HK-2 (cell line): Measurements from ENCODE around the gene CIDEC.

Experiments
- DNase-seq: peaks from one replicate; pipeline ENCODE4 v3.0.0-alpha.2; 2018; ENCODE audit not compliant: unreplicated experiment

CIDEC gene

GRCh38 chr3:9846931-9847488 lies 33.0 kb downstream of the CIDEC start:
- no peak for DNase-seq

GRCh38 chr3:9846231-9846630 lies 33.8 kb downstream of the CIDEC start:
- DNase-seq, result no peak

GRCh38 chr3:9843715-9844438 lies 36.2 kb downstream of the CIDEC start, which contains the start of gene RPUSD3:
Gene RPUSD3, minus strand, starts transcription at chr3:9844008. Its CDS starts 18 bp downstream, at chr3:9843990.
- peak; percentile 94 for DNase-seq

- DNase-seq, result no peak
Observed at GRCh38 chr3:9841015-9841414, 39.0 kb downstream of the CIDEC start.

- DNase-seq, result no peak
Observed at GRCh38 chr3:9838856-9839255, 41.2 kb downstream of the CIDEC start.

- DNase-seq, result no peak
Observed at GRCh38 chr3:9837701-9838582, 42.1 kb downstream of the CIDEC start.

- DNase-seq, result no peak
Observed at GRCh38 chr3:9834520-9835380, 45.3 kb downstream of the CIDEC start.

GRCh38 chr3:9833078-9833477 lies 47.0 kb downstream of the CIDEC start:
- no peak for DNase-seq

GRCh38 chr3:9831253-9831652 lies 48.8 kb downstream of the CIDEC start:
- DNase-seq, result no peak

- no peak for DNase-seq
Observed at GRCh38 chr3:9828801-9829755, 51.0 kb downstream of the CIDEC start.

GRCh38 chr3:9826815-9827573 lies 53.1 kb downstream of the CIDEC start:
- no peak for DNase-seq

- no peak for DNase-seq
Observed at GRCh38 chr3:9825451-9826040, 54.5 kb downstream of the CIDEC start.

GRCh38 chr3:9820946-9821345 lies 59.1 kb downstream of the CIDEC start:
- DNase-seq, result no peak

GRCh38 chr3:9820543-9820942 lies 59.5 kb downstream of the CIDEC start:
- no peak for DNase-seq

GRCh38 chr3:9818666-9819335 lies 61.3 kb downstream of the CIDEC start:
- no peak for DNase-seq

- no peak for DNase-seq
Observed at GRCh38 chr3:9817436-9817835, 62.6 kb downstream of the CIDEC start.
